ENCODE data around the gene PMIS2.
A peak's percentile ranks its signal among the peaks of the same experiment; 100 is the strongest.

PMIS2 gene

DNA sequence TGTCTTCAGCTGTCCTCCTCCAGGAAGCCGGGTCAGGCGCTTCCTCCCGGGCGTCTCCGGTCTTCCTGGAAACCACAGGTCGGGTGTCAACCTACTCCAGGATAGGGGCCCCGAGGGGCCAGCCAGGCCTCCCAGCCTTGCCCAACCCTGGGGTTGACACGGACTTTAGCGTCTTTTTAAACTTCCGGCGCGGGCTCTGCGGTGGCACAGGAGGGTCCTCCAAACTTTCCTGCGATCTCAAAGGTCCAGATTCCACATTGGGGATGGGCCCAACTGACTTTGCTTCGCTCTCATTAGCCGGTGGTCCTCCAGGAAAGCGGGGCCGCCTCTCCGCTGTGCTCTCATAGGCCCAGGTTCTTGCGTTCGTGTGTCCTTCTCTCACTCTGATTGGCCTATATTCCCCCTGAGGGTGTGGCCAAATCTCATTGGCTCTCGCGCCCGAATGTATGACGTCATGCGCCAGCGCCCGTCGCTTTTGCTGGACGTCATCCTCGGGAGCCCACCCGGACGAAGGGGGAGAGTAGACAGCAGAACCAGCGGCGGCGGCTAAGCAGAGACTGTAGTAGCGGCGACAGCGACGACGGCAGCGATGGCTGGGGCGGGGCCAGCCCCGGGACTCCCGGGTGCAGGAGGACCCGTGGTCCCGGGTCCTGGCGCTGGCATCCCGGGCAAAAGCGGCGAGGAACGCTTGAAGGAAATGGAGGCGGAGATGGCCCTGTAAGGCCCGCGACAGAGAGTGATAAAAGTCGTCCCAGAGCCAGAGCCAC, 42.8 kb downstream of the PMIS2 start, which contains the start of gene RBM42:
TSS of gene RBM42 (plus strand) at position 472 of the 767 bp plus-strand sequence. CDS start at position 590, 118 bp downstream.
- DNase-seq (ENCODE audit: low read depth, low spot score): peak; percentile 98

DNA sequence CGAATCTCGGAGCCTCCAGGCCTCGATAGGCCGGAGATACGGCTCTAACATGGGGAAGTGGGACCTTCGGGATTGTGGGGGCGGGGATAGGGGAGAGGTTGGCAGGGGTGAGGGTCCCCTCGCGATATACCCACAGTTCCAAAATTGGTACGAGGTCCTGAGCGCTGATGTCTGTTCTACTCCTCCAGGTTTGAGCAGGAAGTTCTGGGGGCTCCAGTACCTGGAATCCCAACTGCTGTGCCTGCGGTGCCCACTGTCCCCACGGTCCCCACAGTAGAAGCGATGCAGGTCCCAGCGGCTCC, 43.3 kb downstream of the PMIS2 start:
- DNase-seq (ENCODE audit: low read depth, low spot score): no peak

DNA sequence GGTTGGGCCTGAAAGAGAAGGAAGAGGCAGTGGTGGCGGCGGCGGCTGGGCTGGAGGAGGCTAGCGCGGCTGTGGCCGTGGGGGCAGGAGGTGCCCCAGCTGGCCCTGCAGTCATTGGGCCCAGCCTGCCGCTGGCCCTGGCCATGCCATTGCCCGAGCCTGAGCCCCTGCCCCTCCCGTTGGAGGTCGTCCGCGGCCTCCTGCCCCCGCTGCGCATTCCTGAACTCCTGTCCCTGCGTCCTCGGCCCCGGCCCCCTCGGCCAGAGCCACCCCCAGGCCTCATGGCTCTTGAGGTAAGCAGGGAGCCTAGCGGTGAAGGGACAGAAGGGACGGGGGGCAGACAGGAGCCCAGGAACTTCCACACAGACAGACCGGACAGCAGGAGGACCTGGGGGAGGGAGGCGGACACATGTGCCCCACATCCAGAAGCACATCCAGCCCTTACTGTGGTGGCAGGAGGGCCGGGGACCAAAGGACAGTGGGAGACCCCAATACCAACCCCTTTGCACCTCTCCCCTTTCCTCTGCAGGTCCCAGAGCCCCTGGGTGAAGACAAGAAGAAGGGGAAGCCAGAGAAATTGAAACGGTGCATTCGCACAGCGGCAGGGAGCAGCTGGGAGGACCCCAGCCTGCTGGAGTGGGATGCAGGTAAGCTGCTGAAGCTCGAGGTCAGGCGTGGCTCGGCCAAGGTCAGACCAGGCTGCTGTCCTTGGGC, 47.9 kb downstream of the PMIS2 start:
- no peak for DNase-seq (ENCODE audit: low read depth, low spot score)

- no peak for DNase-seq (ENCODE audit: low read depth, low spot score)
Observed at GRCh38 chr19:35636651-35637050, 50.7 kb downstream of the PMIS2 start.

Data from iPS DF 19.7 (cell line).